Measurements from ENCODE around the gene PRR15L. TPM values are rescaled to one million over a fixed set of nuclear protein-coding genes. Genes with fewer than 3 reads are reported as not detected.

PRR15L gene
- total RNA-seq, 6 experiments from 2014 or later: not detected

- peak; percentile 95 for TF ChIP-seq CTCF (IDR thresholded peaks at IDR 0.05)
- Mint-ChIP-seq H3K27me3 (ENCODE audit: insufficient read depth) (peaks cover 1% of the 10 kb centered on the region; the same call in 1 of the 2 replicates), H3K27ac (peak overlapping the region; percentile 59), H3K4me1 (ENCODE audit: low read depth) (peaks cover 38% of the 10 kb centered on the region), H3K9me3 (no peaks in the 10 kb centered on the region), H3K4me3 (peak overlapping the region; percentile 73), H3K36me3 (ENCODE audit: low read depth) (no peaks in the 10 kb centered on the region; the same call in 1 of the 2 replicates)
- peak; percentile 69 for DNase-seq
These were observed 8.4 kb downstream of the PRR15L start for GRCh38 chr17:47949197-47949759.

GRCh38 chr17:47948706-47949196, 8.9 kb downstream of the PRR15L start:
- Mint-ChIP-seq H3K27me3 (ENCODE audit: insufficient read depth) (peaks cover 1% of the 10 kb centered on the region; the same call in 1 of the 2 replicates), H3K36me3 (ENCODE audit: low read depth) (no peaks in the 10 kb centered on the region; the same call in 1 of the 2 replicates), H3K4me1 (ENCODE audit: low read depth) (peaks cover 38% of the 10 kb centered on the region), H3K27ac (peak overlapping the region; percentile 59), H3K4me3 (no peak overlapping the region), H3K9me3 (no peaks in the 10 kb centered on the region)
- peak; percentile 39 for DNase-seq
- TF ChIP-seq CTCF (IDR thresholded peaks at IDR 0.05): no peak

- peak overlapping the region; percentile 67 for H3K27ac Mint-ChIP-seq
- peaks cover 3% of the 10 kb centered on the region; the same call in 1 of the 2 replicates for H3K27me3 Mint-ChIP-seq (ENCODE audit: insufficient read depth)
- no peak overlapping the region for H3K4me3 Mint-ChIP-seq
- H3K9me3 Mint-ChIP-seq: no peaks in the 10 kb centered on the region
- DNase-seq: peak; percentile 79
- H3K36me3 Mint-ChIP-seq (ENCODE audit: low read depth): no peaks in the 10 kb centered on the region; the same call in 1 of the 2 replicates
- peaks cover 50% of the 10 kb centered on the region for H3K4me1 Mint-ChIP-seq (ENCODE audit: low read depth)
- peak; percentile 96 for TF ChIP-seq CTCF (IDR thresholded peaks at IDR 0.05)
These were observed 10.7 kb downstream of the PRR15L start for GRCh38 chr17:47946929-47947397.

GRCh38 chr17:47946516-47946915, 11.2 kb downstream of the PRR15L start:
- H3K36me3 Mint-ChIP-seq (ENCODE audit: low read depth): no peaks in the 10 kb centered on the region; the same call in 1 of the 2 replicates
- no peak for DNase-seq
- H3K9me3 Mint-ChIP-seq: no peaks in the 10 kb centered on the region
- peaks cover 52% of the 10 kb centered on the region for H3K4me1 Mint-ChIP-seq (ENCODE audit: low read depth)
- no peak for TF ChIP-seq CTCF (IDR thresholded peaks at IDR 0.05)
- no peak overlapping the region; the same call in 1 of the 2 replicates for H3K27ac Mint-ChIP-seq
- peaks cover 4% of the 10 kb centered on the region; the same call in 1 of the 2 replicates for H3K27me3 Mint-ChIP-seq (ENCODE audit: insufficient read depth)
- H3K4me3 Mint-ChIP-seq: no peak overlapping the region

- TF ChIP-seq CTCF (IDR thresholded peaks at IDR 0.05): no peak
- peaks cover 58% of the 10 kb centered on the region for H3K4me1 Mint-ChIP-seq (ENCODE audit: low read depth)
- H3K27me3 Mint-ChIP-seq (ENCODE audit: insufficient read depth): peaks cover 4% of the 10 kb centered on the region; the same call in 1 of the 2 replicates
- H3K4me3 Mint-ChIP-seq: no peak overlapping the region
- peaks cover 4% of the 10 kb centered on the region for H3K36me3 Mint-ChIP-seq (ENCODE audit: low read depth)
- no peak for DNase-seq
- 0 out of 2 replicates have a peak, but pooled peaks cover 3% of the 10 kb centered on the region for H3K9me3 Mint-ChIP-seq
- H3K27ac Mint-ChIP-seq: peak overlapping the region; percentile 54
These were observed 11.9 kb downstream of the PRR15L start for GRCh38 chr17:47945529-47946508.

Measured in HFFc6 (cell line).